GM18951 (cell line): ENCODE measurements around the gene OMA1.
"Not testable (repeated sequence)": the region's sequence is repeated elsewhere in the genome, so short reads cannot be mapped to it uniquely, and the experiment has no call there.

Experiments
- POLR2A ChIP-seq: IDR thresholded peaks from 4 replicates; pipeline ENCODE4 v1.6.1; 2011; ENCODE audit warnings: mild to moderate bottlenecking; ENCODE audit not compliant: insufficient read length, insufficient read depth; ENCODE audit errors: extremely low read depth
- in situ Hi-C: fragments of 300-500 bp; cut with MboI; formaldehyde crosslinking; loops from one replicate; pipeline ENCODE4 v1.12.0; 2022; ENCODE audit warnings: low sequenced_read_pairs, mixed read lengths, inconsistent platforms; ENCODE audit not compliant: unreplicated experiment

The OMA1 gene

GRCh38 chr1:58546520-58547308 is at the start of gene OMA1:
TSS of gene OMA1 (minus strand) at chr1:58546726. CDS start at chr1:58539294, 7,432 bp downstream.
- TF ChIP-seq POLR2A = peak; percentile 86
- in situ Hi-C loops = no loop called here

- in situ Hi-C loops = no loop called here
Measured at GRCh38 chr1:58594546-58594945, 48.0 kb upstream of the OMA1 start.

GRCh38 chr1:58592522-58593134 is 46.1 kb upstream of the OMA1 start:
- in situ Hi-C loops = no loop called here
- TF ChIP-seq POLR2A = no peak

More at GRCh38 chr1:58594546-58594945, 48.0 kb upstream of the OMA1 start:
- no peak for TF ChIP-seq POLR2A

GRCh38 chr1:58591806-58592205 is 45.3 kb upstream of the OMA1 start:
- in situ Hi-C loops = no loop called here
- TF ChIP-seq POLR2A = no peak

GRCh38 chr1:58590019-58590418 is 43.5 kb upstream of the OMA1 start:
- in situ Hi-C loops = no loop called here
- TF ChIP-seq POLR2A = no peak

GRCh38 chr1:58588396-58588795 is 41.9 kb upstream of the OMA1 start:
- in situ Hi-C loops = no loop called here
- TF ChIP-seq POLR2A = no peak

GRCh38 chr1:58587667-58588066 is 41.1 kb upstream of the OMA1 start:
- in situ Hi-C loops = no loop called here
- TF ChIP-seq POLR2A = no peak

- no peak for TF ChIP-seq POLR2A
Measured at GRCh38 chr1:58586271-58586670, 39.7 kb upstream of the OMA1 start.

GRCh38 chr1:58585581-58586151 is 39.1 kb upstream of the OMA1 start:
- in situ Hi-C loops = no loop called here
- TF ChIP-seq POLR2A = no peak

More at GRCh38 chr1:58586271-58586670, 39.7 kb upstream of the OMA1 start:
- in situ Hi-C loops = no loop called here

- TF ChIP-seq POLR2A = no peak
- in situ Hi-C loops = no loop called here
Measured at GRCh38 chr1:58585166-58585565, 38.6 kb upstream of the OMA1 start.

GRCh38 chr1:58584082-58584895 is 37.8 kb upstream of the OMA1 start:
- TF ChIP-seq POLR2A = no peak
- in situ Hi-C loops = no loop called here

GRCh38 chr1:58583496-58583895 is 37.0 kb upstream of the OMA1 start:
- TF ChIP-seq POLR2A = no peak
- in situ Hi-C loops = no loop called here

- in situ Hi-C loops = not testable (repeated sequence)
Measured at GRCh38 chr1:58582143-58582542, 35.6 kb upstream of the OMA1 start.
